HepG2 (cell line): ENCODE results near the gene ESR2. TPM values are rescaled to one million over a fixed set of nuclear protein-coding genes. Genes with fewer than 3 reads are reported as not detected.

Experiments used
- ATAC-seq: fragments of 200-7000 bp; cut with Tn5 transposase; 3 replicates; pipeline ENCODE4 v1.9.1; 2020; ENCODE audit warnings: mild to moderate bottlenecking, moderate library complexity
- BruUV-seq: library from RNA; stranded (reverse); fragments of 400-500 nt; replicated peaks from 2 replicates; lab custom pipeline; 2021; lab: Mats Ljungman, UMichigan
- CTCF ChIA-PET: fragments of 300-600 bp; formaldehyde crosslinking; extraction: SDS; loops from one replicate; lab custom pipeline; 2021; ENCODE audit warnings: low total read pairs, inconsistent platforms, low intra/inter-chr PET ratio; lab: Yijun Ruan, JAX
- POLR2A ChIA-PET: fragments of 350-600 bp; sonication (Branson Sonifier 250); formaldehyde crosslinking; loops from one replicate; lab custom pipeline; 2020; ENCODE audit warnings: antibody characterized with exemption, inconsistent platforms; lab: Yijun Ruan, JAX
- DNase-seq: peaks from one replicate; pipeline ENCODE4 v3.0.0-alpha.2; 2015; ENCODE audit warnings: low spot score
- FAIRE-seq: peaks from 3 replicates; lab custom pipeline; 2011; peaks lifted over from hg19 to GRCh38; lab: Jason Lieb, UNC
- H2AFZ ChIP-seq: one replicate; pipeline ENCODE4 v1.6.1; 2011; ENCODE audit warnings: low read length, inconsistent platforms
- H3K27ac ChIP-seq: fragments of 300-600 bp; 3 replicates; pipeline ENCODE4 v1.8.0; 2011; ENCODE audit warnings: mixed run types, mild to moderate bottlenecking, mixed read lengths, low read length, inconsistent platforms; ENCODE audit not compliant: insufficient read depth; ENCODE audit errors: extremely low read length
- H3K27me3 ChIP-seq, 2 experiments: fragments of 200-600 bp in 1 of 2; 2 replicates in 1 of 2; 3 replicates in 1 of 2; pipeline versions ENCODE4 v1.6.0 to v1.8.0; 2011; ENCODE audit warnings: low read length in 2 of 2, mild to moderate bottlenecking in 2 of 2, moderate library complexity in 2 of 2, inconsistent platforms in 1 of 2; ENCODE audit not compliant: insufficient read depth in 2 of 2, control insufficient read depth in 1 of 2
- H3K36me3 ChIP-seq, 2 experiments: fragments of 200-600 bp in 1 of 2; replicated peaks in 1 of 2; 2 replicates in 1 of 2; 3 replicates in 1 of 2; pipeline versions ENCODE4 v1.5.1 to v1.8.0; 2011; ENCODE audit warnings: low read length in 2 of 2, inconsistent platforms in 1 of 2; ENCODE audit not compliant: insufficient read depth in 2 of 2, control insufficient read depth in 1 of 2
- H3K4me1 ChIP-seq: 2 replicates; pipeline ENCODE4 v1.5.1; 2012; ENCODE audit warnings: low read length, inconsistent platforms; ENCODE audit not compliant: insufficient read depth
- H3K4me2 ChIP-seq: 2 replicates; pipeline ENCODE4 v1.6.0; 2011; ENCODE audit warnings: low read depth, low read length, inconsistent platforms
- H3K4me3 ChIP-seq, 3 experiments: fragments of 200-600 bp in 1 of 3; sonication (generic), shearing (Covaris generic) in 1 of 3; replicated peaks in 1 of 3; 2 replicates each; pipeline ENCODE4 v1.5.1; 2011 to 2016; ENCODE audit warnings: low read length in 3 of 3, inconsistent platforms in 2 of 3, low read depth in 2 of 3, mild to moderate bottlenecking in 2 of 3, control low read depth in 1 of 3, mixed read lengths in 1 of 3; ENCODE audit not compliant: insufficient read depth in 1 of 3
- H3K79me2 ChIP-seq: one replicate; pipeline ENCODE4 v1.6.1; 2011; ENCODE audit warnings: low read length, inconsistent platforms; ENCODE audit not compliant: insufficient read depth
- H3K9ac ChIP-seq: 2 replicates; pipeline ENCODE4 v1.6.0; 2011; ENCODE audit warnings: mild to moderate bottlenecking, low read depth, low read length, inconsistent platforms; ENCODE audit not compliant: insufficient read depth
- H3K9me3 ChIP-seq: 2 replicates; pipeline ENCODE4 v1.5.1; 2012; ENCODE audit warnings: mild to moderate bottlenecking, low read length
- H4K20me1 ChIP-seq: 2 replicates; pipeline ENCODE4 v1.6.0; 2011; ENCODE audit warnings: inconsistent platforms, mild to moderate bottlenecking, low read length, moderate library complexity; ENCODE audit not compliant: insufficient read depth
- KLF13 ChIP-seq: sonication (generic); formaldehyde crosslinking; IDR thresholded peaks from 2 replicates; pipeline ENCODE4 v1.4.0; 2020; ENCODE audit warnings: mild to moderate bottlenecking, missing genetic modification reagents
- RFXANK ChIP-seq: IDR thresholded peaks from 2 replicates; pipeline ENCODE4 v1.6.1; 2016
- ZNF788 ChIP-seq: sonication (generic); formaldehyde crosslinking; IDR thresholded peaks from 2 replicates; pipeline ENCODE4 v1.5.0; 2020; ENCODE audit warnings: mild to moderate bottlenecking, missing genetic modification reagents, borderline replicate concordance
- WGBS: methylation state at CpG from one replicate; pipeline ENCODE4 v1.1.6; 2017; ENCODE audit warnings: low lambda C conversion rate; 5-methylcytosine and 5-hydroxymethylcytosine counted together
- in situ Hi-C: cut with HindIII; loops from 2 replicates; pipeline ENCODE4 v1.10.0; 2017; ENCODE audit warnings: low pct_unique_long_range_greater_than_20kb; ENCODE audit not compliant: extremely low pct_ligation_motif_present
- intact Hi-C: fragments of 100-400 bp; cut with micrococcal nuclease; formaldehyde crosslinking; loops from one replicate; pipeline ENCODE4 v1.10.0; 2022; ENCODE audit not compliant: unreplicated experiment
- polyA plus RNA-seq, 8 experiments: library from polyadenylated mRNA; depleted of rRNA in 3 of 8; stranded (reverse) in 7 of 8; unstranded in 1 of 8; fragments of >200 nt; fragmentation: Illumina TruSeq in 4 of 8; extraction: Trizol in 4 of 8; gene quantifications; 2 replicates each; pipeline versions ENCODE4 v1.2.1 to v1.2.3, GENCODE V29; 2011 to 2016; ENCODE audit warnings: low read depth in 4 of 8, missing spikeins in 1 of 8, mixed read lengths in 1 of 8; ENCODE audit not compliant: insufficient read depth in 1 of 8
- total RNA-seq, 5 experiments: library from RNA; depleted of rRNA; stranded (reverse); fragments of >200 nt; fragmentation: Illumina TruSeq; extraction: Trizol; gene quantifications; 2 replicates each; pipeline ENCODE4 v1.2.3, GENCODE V29; 2016; ENCODE audit warnings: low read depth in 1 of 5
- TF ChIP-seq, protein P1 (sequence below): sonication (generic); formaldehyde crosslinking; IDR thresholded peaks from 2 replicates; pipeline ENCODE4 v1.8.0; 2022; ENCODE audit warnings: mild to moderate bottlenecking, missing genetic modification reagents

ESR2 gene
- total and polyA plus RNA-seq, 2 of the 13 experiments (the other 11 are each of a cell fraction or from before 2014, with no cell fraction given) = 0.01 to 0.04 TPM

GRCh38 chr14:64149921-64150320 lies 144.2 kb downstream of the ESR2 start (continued):
- TF ChIP-seq KLF13 (CRISPR knock-in tag) (no peak), RFXANK (no peak), ZNF788 (CRISPR knock-in tag) (no peak)

DNA sequence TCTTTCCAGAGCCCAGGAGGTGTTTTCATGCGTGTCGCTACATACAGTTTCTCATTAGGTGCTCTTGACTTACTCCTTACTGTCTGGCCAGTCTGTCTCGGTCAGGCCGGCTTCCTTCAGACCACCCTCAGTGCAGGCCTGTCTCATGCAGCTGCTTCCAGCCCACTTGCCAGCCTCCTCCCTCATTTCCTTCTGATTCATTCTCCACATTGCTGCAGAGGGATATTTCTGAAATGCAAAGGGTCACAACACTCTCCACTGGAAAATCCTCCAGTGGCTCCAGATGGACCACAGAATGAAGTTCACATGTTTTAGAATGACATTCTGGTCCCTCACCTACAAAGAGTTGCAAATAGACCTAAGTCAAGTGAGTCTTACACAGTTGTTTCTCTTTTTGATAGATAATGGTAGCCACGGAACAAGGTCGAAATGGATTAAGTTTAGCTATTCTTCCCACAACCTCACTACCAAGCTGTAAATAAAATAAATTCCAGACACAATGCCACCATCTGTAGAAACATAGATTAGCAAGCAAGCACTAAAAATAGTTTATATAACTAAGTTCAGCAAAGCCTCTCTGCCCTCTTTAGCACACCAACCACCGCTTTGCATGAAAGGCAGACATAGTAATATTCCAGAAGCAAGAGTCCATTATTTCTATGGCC lies 146.9 kb downstream of the ESR2 start:
- intact Hi-C loops = no loop called here
- ATAC-seq (no peak), DNase-seq (no peak)
- in situ Hi-C loops = no loop called here
- H4K20me1 ChIP-seq = no peaks in the 10 kb centered on the region
- peaks cover 1 to 3% of the 10 kb centered on the region in 2 experiments; a peak in 2 of 5 replicates for H3K36me3 ChIP-seq
- H3K4me1 ChIP-seq = no peaks in the 10 kb centered on the region
- no peaks in the 10 kb centered on the region for H3K27me3 ChIP-seq
- CTCF ChIA-PET = no interaction called here
- no peak overlapping the region for H3K4me2 ChIP-seq
- BruUV-seq = no TSS peak
- H3K9ac ChIP-seq = no peak overlapping the region
- WGBS = 98% methylated on average over 7 of the region's 7 CpGs
- TF ChIP-seq, protein P1, sequence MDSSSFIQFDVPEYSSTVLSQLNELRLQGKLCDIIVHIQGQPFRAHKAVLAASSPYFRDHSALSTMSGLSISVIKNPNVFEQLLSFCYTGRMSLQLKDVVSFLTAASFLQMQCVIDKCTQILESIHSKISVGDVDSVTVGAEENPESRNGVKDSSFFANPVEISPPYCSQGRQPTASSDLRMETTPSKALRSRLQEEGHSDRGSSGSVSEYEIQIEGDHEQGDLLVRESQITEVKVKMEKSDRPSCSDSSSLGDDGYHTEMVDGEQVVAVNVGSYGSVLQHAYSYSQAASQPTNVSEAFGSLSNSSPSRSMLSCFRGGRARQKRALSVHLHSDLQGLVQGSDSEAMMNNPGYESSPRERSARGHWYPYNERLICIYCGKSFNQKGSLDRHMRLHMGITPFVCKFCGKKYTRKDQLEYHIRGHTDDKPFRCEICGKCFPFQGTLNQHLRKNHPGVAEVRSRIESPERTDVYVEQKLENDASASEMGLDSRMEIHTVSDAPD (CRISPR knock-in tag) = no peak
- TF ChIP-seq, all 625 proteins: peak for 0
- no peaks in the 10 kb centered on the region for H3K79me2 ChIP-seq
- no peak overlapping the region for H3K27ac ChIP-seq
- no peak overlapping the region for H3K4me3 ChIP-seq
- H3K9me3 ChIP-seq = no peaks in the 10 kb centered on the region
- no peak for FAIRE-seq
- POLR2A ChIA-PET = no interaction called here
- H2AFZ ChIP-seq = no peak overlapping the region
